C4-2B (cell line): Measurements from ENCODE around the gene THAP2.

Experiments
- CTCF ChIP-seq: fragments of 450-650 bp; conservative IDR thresholded peaks from 2 replicates; pipeline ENCODE4 v1.5.1; 2017; ENCODE audit warnings: mild to moderate bottlenecking
- ZFX ChIP-seq: fragments of 450-650 bp; IDR thresholded peaks from 2 replicates; pipeline ENCODE4 v1.6.1; 2017

GRCh38 chr12:71663561-71664410, at the start of gene THAP2, which contains the start of gene ZFC3H1:
- TF ChIP-seq CTCF (peak; percentile 30), ZFX (no peak)
